ENCODE data around the gene ACTBL2. TPM values are rescaled to one million over a fixed set of nuclear protein-coding genes. Genes with fewer than 3 reads are reported as not detected.
"Not testable (repeated sequence)": the region's sequence is repeated elsewhere in the genome, so short reads cannot be mapped to it uniquely, and the experiment has no call there.

ACTBL2 gene
- total RNA-seq, 2 experiments from 2014 or later, result not detected

DNA sequence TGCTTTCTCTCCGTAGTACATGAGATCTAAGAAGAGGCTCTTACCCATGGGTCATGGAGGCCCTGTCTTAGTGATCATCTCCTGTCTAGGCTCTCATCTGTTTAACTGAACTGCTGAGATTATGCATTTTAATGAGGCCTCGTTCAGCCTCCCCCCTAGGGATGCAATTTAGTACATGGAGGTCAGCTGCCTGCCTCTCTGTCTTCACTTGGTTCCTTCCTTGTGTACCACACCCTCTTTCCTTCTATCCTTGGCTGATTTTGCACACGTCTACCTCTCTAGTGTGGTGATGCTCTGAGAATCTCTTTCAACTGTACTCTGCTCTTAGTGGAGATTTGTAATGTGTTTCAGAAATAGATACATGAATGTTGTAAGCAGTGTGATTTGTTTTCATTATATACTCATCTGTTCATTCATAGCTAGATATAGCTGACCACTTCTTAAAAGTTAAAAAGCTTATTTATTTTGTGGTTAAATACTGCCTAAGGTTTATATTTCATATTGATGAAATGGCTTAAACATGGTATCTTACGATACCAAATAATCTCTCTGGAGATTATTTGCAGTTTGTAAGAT lies 3.5 kb upstream of the ACTBL2 start:
- Mint-ChIP-seq H3K27me3 (peaks cover 24% of the 10 kb centered on the region), H3K36me3 (no peaks in the 10 kb centered on the region), H3K27ac (no peak overlapping the region), H3K9me3 (ENCODE audit: low read depth) (no peaks in the 10 kb centered on the region), H3K4me3 (no peak overlapping the region), H3K4me1 (no peaks in the 10 kb centered on the region)
- no peak for ATAC-seq
- no peak for DNase-seq
- CTCF ChIA-PET, result no interaction called here

DNA sequence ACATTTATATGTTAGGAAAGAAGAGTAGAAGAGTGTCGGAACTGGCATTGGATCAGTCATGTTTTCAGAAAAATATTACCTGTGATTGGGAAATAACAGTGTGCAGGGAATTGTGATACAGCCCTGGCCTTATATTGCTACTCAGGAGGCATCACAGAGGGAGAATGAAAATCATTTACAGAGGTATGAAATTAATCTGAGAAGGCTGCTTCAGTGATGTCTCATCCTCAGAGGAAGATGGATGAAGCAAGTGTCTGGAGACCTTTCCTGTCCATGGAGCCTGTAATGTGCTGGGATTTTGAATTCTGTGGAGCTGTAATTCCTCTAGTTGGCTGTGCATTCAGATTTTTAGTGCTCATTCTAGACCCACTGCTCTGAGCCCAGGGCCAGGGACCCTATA lies 3.8 kb downstream of the ACTBL2 start:
- H3K27me3 Mint-ChIP-seq, result peaks cover 15% of the 10 kb centered on the region
- no peak for ATAC-seq
- no peak overlapping the region for H3K4me3 Mint-ChIP-seq
- H3K36me3 Mint-ChIP-seq, result no peaks in the 10 kb centered on the region
- CTCF ChIA-PET, result no interaction called here
- no peak for DNase-seq
- no peak overlapping the region for H3K27ac Mint-ChIP-seq
- no peaks in the 10 kb centered on the region for H3K4me1 Mint-ChIP-seq
- H3K9me3 Mint-ChIP-seq (ENCODE audit: low read depth), result no peaks in the 10 kb centered on the region

DNA sequence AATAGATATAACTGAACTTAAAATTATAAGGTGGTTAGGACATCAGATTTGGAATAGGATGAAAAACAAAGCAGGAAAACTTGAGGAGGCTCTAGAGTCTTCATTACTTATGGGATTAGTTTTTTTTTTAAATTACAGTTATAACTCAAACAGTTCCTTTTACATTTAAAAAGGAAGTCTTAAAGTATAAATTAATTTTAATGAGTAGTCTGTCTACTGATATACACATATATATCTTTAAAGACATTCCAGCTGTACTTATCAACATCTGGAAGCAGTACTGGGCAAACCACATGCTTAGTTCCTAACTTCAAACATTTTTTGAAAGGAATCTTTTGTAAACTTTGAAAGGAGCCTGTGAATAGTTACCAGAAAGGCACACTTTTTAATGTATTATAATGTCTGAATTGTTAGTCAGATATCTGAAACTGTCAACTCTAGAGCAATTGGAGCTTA lies 6.0 kb downstream of the ACTBL2 start:
- H3K4me1 Mint-ChIP-seq, result no peaks in the 10 kb centered on the region
- no peak for DNase-seq
- H3K36me3 Mint-ChIP-seq, result no peaks in the 10 kb centered on the region
- H3K9me3 Mint-ChIP-seq (ENCODE audit: low read depth), result no peaks in the 10 kb centered on the region
- CTCF ChIA-PET, result no interaction called here
- no peak overlapping the region for H3K27ac Mint-ChIP-seq
- peaks cover 13% of the 10 kb centered on the region for H3K27me3 Mint-ChIP-seq
- H3K4me3 Mint-ChIP-seq, result no peak overlapping the region
- no peak for ATAC-seq

GRCh38 chr5:57470339-57470738 lies 12.3 kb downstream of the ACTBL2 start:
- ATAC-seq (no peak), DNase-seq (no peak)
- no peaks in the 10 kb centered on the region for H3K36me3 Mint-ChIP-seq
- no peak overlapping the region for H3K4me3 Mint-ChIP-seq
- H3K27ac Mint-ChIP-seq, result no peak overlapping the region
- H3K27me3 Mint-ChIP-seq, result peaks cover 11% of the 10 kb centered on the region
- H3K4me1 Mint-ChIP-seq, result no peaks in the 10 kb centered on the region
- CTCF ChIA-PET, result interaction anchor here (1.0 kb wide), 1 partner anchor 29 kb away, joined by 4 read pairs; no protein-coding TSS in a partner anchor
- no peaks in the 10 kb centered on the region for H3K9me3 Mint-ChIP-seq (ENCODE audit: low read depth)

DNA sequence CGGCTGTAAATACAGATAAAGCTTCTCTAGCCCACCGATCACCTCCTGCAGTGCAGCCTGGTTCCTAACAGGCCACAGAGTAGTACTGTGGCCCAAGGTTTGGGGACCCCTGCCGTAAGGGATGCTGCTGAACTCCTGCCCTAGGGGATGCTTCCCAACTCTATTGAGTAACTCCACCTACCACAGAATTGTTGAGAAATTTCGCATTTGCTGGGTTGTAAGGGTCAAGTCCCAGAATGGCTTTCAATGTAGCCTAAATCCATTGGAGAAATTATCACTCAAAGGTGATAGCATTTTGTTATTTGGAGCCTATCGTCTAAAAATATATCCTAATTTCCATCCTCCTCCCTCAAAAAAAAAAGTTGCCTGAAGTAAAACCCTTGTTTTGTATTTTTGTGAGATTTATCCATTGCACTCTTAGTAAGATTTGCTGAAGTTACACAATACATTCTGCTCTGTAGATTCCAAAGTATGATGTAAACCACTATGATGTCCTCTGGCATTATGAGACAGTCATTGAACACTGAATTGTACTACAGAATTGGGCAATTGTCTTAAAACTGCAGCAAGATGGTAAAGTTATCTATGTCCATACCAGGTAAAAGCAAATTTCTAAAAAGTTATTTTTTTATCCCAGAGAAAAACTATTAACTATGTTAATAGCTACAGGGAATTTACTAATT lies 14.0 kb downstream of the ACTBL2 start:
- Mint-ChIP-seq H3K9me3 (ENCODE audit: low read depth) (no peaks in the 10 kb centered on the region), H3K27ac (no peak overlapping the region), H3K4me3 (no peak overlapping the region), H3K4me1 (no peaks in the 10 kb centered on the region), H3K36me3 (no peaks in the 10 kb centered on the region), H3K27me3 (peaks cover 13% of the 10 kb centered on the region)
- CTCF ChIA-PET, result no interaction called here
- DNase-seq, result no peak
- no peak for ATAC-seq

- no peak for DNase-seq
- Mint-ChIP-seq H3K36me3 (no peaks in the 10 kb centered on the region), H3K4me3 (no peak overlapping the region), H3K9me3 (ENCODE audit: low read depth) (no peaks in the 10 kb centered on the region), H3K27ac (no peak overlapping the region), H3K27me3 (peaks cover 15% of the 10 kb centered on the region), H3K4me1 (no peaks in the 10 kb centered on the region)
- CTCF ChIA-PET, result no interaction called here
- no peak for ATAC-seq
Measured at GRCh38 chr5:57466544-57466943, 16.1 kb downstream of the ACTBL2 start.

DNA sequence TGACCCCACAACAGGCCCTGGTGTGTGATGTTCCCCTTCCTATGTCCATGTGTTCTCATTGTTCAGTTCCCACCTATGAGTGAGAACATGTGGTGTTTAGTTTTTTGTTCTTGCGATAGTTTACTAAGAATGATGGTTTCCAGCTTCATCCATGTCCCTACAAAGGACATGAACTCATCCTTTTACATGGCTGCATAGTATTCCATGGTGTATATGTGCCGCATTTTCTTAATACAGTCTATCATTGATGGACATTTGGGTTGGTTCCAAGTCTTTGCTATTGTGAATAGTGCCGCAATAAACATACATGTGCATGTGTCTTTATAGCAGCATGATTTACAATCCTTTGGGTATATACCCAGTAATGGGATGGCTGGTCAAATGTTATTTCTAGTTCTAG lies 22.6 kb downstream of the ACTBL2 start:
- CTCF ChIA-PET; H3K9me3 Mint-ChIP-seq (ENCODE audit: low read depth); H3K4me1 Mint-ChIP-seq; DNase-seq; H3K4me3 Mint-ChIP-seq; H3K36me3 Mint-ChIP-seq; H3K27ac Mint-ChIP-seq; ATAC-seq; H3K27me3 Mint-ChIP-seq: not testable (repeated sequence)

DNA sequence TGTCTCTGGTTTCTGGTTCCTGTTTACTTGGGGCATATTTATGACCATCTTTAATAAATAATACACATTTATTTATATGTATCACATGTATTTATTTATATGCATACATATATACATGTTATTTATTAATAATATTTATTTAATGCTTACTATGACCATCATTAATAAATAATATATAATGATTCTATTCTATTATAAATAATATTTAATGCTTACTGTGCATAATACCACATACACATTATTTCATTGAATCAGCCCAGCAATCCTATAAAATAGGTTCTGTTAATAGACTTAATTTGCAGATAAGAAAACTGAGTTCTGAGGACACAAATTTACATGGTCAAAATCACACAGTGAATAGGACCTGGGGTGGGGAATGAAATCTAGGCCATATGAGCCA lies 24.2 kb downstream of the ACTBL2 start:
- DNase-seq (no peak), ATAC-seq (no peak)
- CTCF ChIA-PET, result no interaction called here
- Mint-ChIP-seq H3K27me3 (peaks cover 3% of the 10 kb centered on the region), H3K36me3 (no peaks in the 10 kb centered on the region), H3K4me3 (no peak overlapping the region), H3K9me3 (ENCODE audit: low read depth) (no peaks in the 10 kb centered on the region), H3K27ac (no peak overlapping the region), H3K4me1 (no peaks in the 10 kb centered on the region)

DNA sequence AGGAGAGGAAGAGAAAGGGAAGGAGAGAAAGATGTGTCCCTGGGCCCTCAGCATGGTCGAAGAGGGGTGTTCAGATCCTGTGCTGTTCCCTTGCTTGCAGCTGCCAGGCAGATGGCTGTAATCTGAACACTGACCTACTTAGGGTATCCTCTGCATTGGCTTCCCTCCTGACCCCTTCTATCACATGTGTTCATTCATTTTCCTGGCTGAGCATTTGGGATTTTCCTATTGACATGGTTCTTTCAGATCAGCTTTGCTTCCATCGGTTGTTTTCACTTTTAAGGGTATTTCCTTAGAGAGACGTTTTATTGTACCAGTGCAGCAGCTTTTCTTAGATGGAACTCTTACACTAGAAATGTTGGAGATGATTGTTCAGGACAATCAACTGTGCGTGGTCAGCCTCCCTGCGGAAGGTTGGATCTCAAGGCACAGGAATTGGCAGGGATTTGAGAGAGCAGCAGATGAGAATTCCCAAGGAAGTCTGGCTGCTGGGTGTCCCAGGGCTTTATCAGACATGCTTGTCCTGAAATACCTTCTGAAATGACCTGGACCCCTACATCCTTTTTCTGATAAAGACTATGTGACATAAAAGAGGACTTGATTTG lies 26.0 kb downstream of the ACTBL2 start:
- no peak for DNase-seq
- Mint-ChIP-seq H3K36me3 (no peaks in the 10 kb centered on the region), H3K9me3 (ENCODE audit: low read depth) (no peaks in the 10 kb centered on the region), H3K4me3 (no peak overlapping the region), H3K27me3 (peaks cover 2% of the 10 kb centered on the region), H3K4me1 (no peaks in the 10 kb centered on the region), H3K27ac (no peak overlapping the region)
- no peak for ATAC-seq
- CTCF ChIA-PET, result interaction anchor here (1.1 kb wide), 1 partner anchor 12 kb away, joined by 4 read pairs; no protein-coding TSS in a partner anchor

DNA sequence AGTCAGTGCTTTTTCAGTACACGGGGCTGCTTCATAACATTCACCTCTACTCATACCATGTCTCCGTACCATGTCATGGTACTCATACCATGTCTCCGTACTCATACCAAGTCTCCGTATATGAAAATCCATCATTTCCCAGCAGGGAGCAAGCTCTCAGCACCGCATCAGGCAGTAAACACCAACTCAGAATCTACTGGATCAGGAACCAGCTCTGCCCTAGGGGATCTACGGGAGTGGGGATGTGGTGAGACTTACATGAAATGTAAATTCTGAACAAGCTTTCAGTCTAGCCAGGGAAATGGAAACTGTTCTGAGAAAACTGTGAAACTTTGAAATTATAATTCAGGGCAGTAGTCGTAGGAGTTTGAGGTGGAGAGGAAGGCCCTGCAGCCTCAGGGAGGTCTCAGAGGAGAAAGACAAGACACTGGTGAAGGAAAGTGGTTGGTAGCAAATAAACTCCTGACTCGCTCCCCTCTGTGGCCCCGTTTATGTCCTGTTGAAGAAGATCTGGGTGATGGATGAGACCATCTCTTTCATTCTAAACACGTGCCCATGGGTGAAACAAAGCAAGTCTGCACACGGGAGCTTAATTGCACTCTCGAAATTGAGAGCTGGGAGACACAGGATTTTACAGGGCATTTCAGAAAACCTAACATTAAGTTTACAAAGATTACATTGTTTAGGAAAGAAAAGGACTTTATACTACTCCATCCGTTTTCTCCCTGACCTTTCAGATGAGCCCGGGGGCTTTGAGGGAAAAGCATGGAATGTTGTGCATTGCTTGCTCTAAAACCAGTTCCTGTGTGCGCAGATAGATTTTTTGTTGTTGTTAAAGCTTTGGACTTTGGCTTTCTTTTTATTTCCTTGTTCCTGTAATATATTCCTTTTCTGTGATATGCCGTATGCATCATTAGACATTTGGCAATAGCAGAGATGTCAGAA lies 26.8 kb downstream of the ACTBL2 start:
- Mint-ChIP-seq H3K4me1 (no peaks in the 10 kb centered on the region), H3K36me3 (no peaks in the 10 kb centered on the region), H3K27ac (no peak overlapping the region), H3K4me3 (no peak overlapping the region), H3K9me3 (ENCODE audit: low read depth) (no peaks in the 10 kb centered on the region), H3K27me3 (peaks cover 3% of the 10 kb centered on the region)
- CTCF ChIA-PET, result no interaction called here
- ATAC-seq (no peak), DNase-seq (no peak)

- Mint-ChIP-seq H3K4me1 (no peaks in the 10 kb centered on the region), H3K27me3 (peaks cover 8% of the 10 kb centered on the region), H3K4me3 (no peak overlapping the region), H3K27ac (no peak overlapping the region), H3K36me3 (no peaks in the 10 kb centered on the region), H3K9me3 (ENCODE audit: low read depth) (no peaks in the 10 kb centered on the region)
- DNase-seq (no peak), ATAC-seq (no peak)
- CTCF ChIA-PET, result no interaction called here
Measured at GRCh38 chr5:57454896-57455295, 27.7 kb downstream of the ACTBL2 start.

DNA sequence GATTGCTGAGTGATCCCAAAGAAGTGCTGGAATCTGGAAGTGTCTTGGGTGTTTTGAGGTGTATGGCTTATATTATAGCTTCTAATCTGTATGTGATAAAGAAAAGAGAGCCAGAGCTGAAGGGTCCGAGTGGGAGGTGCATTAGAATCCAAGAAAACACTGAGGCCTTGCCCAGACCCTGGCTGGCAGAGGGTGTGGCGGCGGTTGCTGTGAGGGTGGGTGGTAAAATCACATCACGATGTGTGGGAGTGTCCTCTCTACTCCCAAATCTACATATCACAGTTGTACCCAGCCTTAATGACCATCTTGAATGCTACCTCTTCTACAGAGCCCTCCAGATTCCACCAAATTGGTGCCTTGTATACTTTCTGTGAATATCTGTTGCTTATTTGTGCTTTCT lies 28.9 kb downstream of the ACTBL2 start:
- H3K4me3 Mint-ChIP-seq, result no peak overlapping the region
- H3K4me1 Mint-ChIP-seq, result no peaks in the 10 kb centered on the region
- H3K36me3 Mint-ChIP-seq, result no peaks in the 10 kb centered on the region
- ATAC-seq (no peak), DNase-seq (no peak)
- H3K27ac Mint-ChIP-seq, result no peak overlapping the region
- peaks cover 8% of the 10 kb centered on the region for H3K27me3 Mint-ChIP-seq
- H3K9me3 Mint-ChIP-seq (ENCODE audit: low read depth), result no peaks in the 10 kb centered on the region
- CTCF ChIA-PET, result no interaction called here

- Mint-ChIP-seq H3K9me3 (ENCODE audit: low read depth) (no peaks in the 10 kb centered on the region), H3K4me1 (no peaks in the 10 kb centered on the region), H3K36me3 (no peaks in the 10 kb centered on the region), H3K27me3 (peaks cover 8% of the 10 kb centered on the region), H3K4me3 (no peak overlapping the region), H3K27ac (no peak overlapping the region)
- DNase-seq, result no peak
- ATAC-seq, result no peak
- CTCF ChIA-PET, result no interaction called here
Measured at GRCh38 chr5:57452885-57453284, 29.7 kb downstream of the ACTBL2 start.

All from activated CD8-positive, alpha-beta memory T cell treated with anti-CD3 and anti-CD28 coated beads, Interleukin-2, amount 10 ng/mL, durations not matched to agents 7 days and 5 days (primary cell).